Panc1 (cell line): ENCODE measurements around the gene CC2D1A. TPM values are rescaled to one million over a fixed set of nuclear protein-coding genes. Genes with fewer than 3 reads are reported as not detected.

ENCODE experiments used
- ATAC-seq: fragments of 200-7000 bp; cut with Tn5 transposase; 2 replicates; pipeline ENCODE4 v1.9.1; 2020; ENCODE audit warnings: mild to moderate bottlenecking, moderate library complexity
- BruUV-seq: library from RNA; stranded (reverse); fragments of 400-500 nt; replicated peaks from 2 replicates; lab custom pipeline; 2021; lab: Mats Ljungman, UMichigan
- CTCF ChIA-PET: fragments of 300-600 bp; sonication (Branson Sonifier 250); formaldehyde crosslinking; loops from one replicate; lab custom pipeline; 2022; ENCODE audit warnings: antibody characterized with exemption; lab: Charles Lee
- POLR2A ChIA-PET: fragments of 300-600 bp; sonication (Branson Sonifier 250); formaldehyde crosslinking; loops from one replicate; lab custom pipeline; 2022; ENCODE audit warnings: antibody characterized with exemption; lab: Charles Lee
- DNase-seq: peaks from one replicate; pipeline ENCODE4 v3.0.0-alpha.2; 2010; ENCODE audit warnings: low read depth, low spot score
- H3K27ac ChIP-seq: 2 replicates; pipeline ENCODE4 v1.5.1; 2011; ENCODE audit warnings: mild to moderate bottlenecking, low read length, inconsistent platforms
- H3K27me3 ChIP-seq: fragments of 200-500 bp; sonication (Bioruptor generic); 2 replicates; pipeline ENCODE4 v1.6.0; 2014; ENCODE audit warnings: low read length, inconsistent platforms; ENCODE audit not compliant: control insufficient read depth, insufficient read depth
- H3K36me3 ChIP-seq: fragments of 200-500 bp; sonication (Bioruptor generic); 2 replicates; pipeline ENCODE4 v1.5.1; 2014; ENCODE audit warnings: inconsistent platforms, mild to moderate bottlenecking, low read length, moderate library complexity; ENCODE audit not compliant: control insufficient read depth, insufficient read depth
- H3K4me1 ChIP-seq: 2 replicates; pipeline ENCODE4 v1.5.1; 2011; ENCODE audit warnings: inconsistent platforms, mild to moderate bottlenecking, low read length, moderate library complexity; ENCODE audit not compliant: control insufficient read depth, insufficient read depth
- H3K4me3 ChIP-seq, 2 experiments: 2 replicates each; pipeline ENCODE4 v1.5.1; 2011 to 2012; ENCODE audit warnings: low read depth in 2 of 2, low read length in 2 of 2, mild to moderate bottlenecking in 2 of 2, inconsistent platforms in 1 of 2, moderate library complexity in 1 of 2
- H3K9me3 ChIP-seq: fragments of 200-500 bp; sonication (Bioruptor generic); 2 replicates; pipeline ENCODE4 v1.5.1; 2014; ENCODE audit warnings: low read depth, mild to moderate bottlenecking, inconsistent platforms, low read length, moderate library complexity; ENCODE audit not compliant: control insufficient read depth, insufficient read depth
- POLR2AphosphoS5 ChIP-seq: IDR thresholded peaks from 2 replicates; pipeline ENCODE4 v1.6.1; 2012; ENCODE audit warnings: mild to moderate bottlenecking, low read depth, low read length, moderate library complexity
- SIN3A ChIP-seq: IDR thresholded peaks from 2 replicates; pipeline ENCODE4 v1.6.1; 2012; ENCODE audit warnings: low read depth, mild to moderate bottlenecking, low read length, moderate library complexity, borderline replicate concordance; ENCODE audit not compliant: insufficient read depth
- TCF7L2 ChIP-seq: IDR thresholded peaks from 2 replicates; pipeline ENCODE4 v1.6.1; 2011; ENCODE audit warnings: mild to moderate bottlenecking, low read depth, low read length, inconsistent platforms
- in situ Hi-C: cut with HindIII; loops from 2 replicates; pipeline ENCODE4 v1.10.0; 2016; ENCODE audit warnings: low sequenced_read_pairs, low pct_unique_long_range_greater_than_20kb
- intact Hi-C: fragments of 100-400 bp; cut with micrococcal nuclease; formaldehyde crosslinking; loops from one replicate; pipeline ENCODE4 v1.10.0; 2022; ENCODE audit not compliant: unreplicated experiment
- total RNA-seq: library from RNA; stranded (reverse); gene quantifications from one replicate; pipeline ENCODE4 v1.2.1, GENCODE V29; 2021; ENCODE audit not compliant: unreplicated experiment
- TF ChIP-seq, protein P1 (sequence below): fragments of 450-650 bp; IDR thresholded peaks from 2 replicates; pipeline ENCODE4 v1.5.1; 2017; ENCODE audit warnings: mild to moderate bottlenecking
- TF ChIP-seq, protein P2 (sequence below), 2 experiments: IDR thresholded peaks; 2 replicates each; pipeline ENCODE4 v1.6.1; 2011 to 2012; ENCODE audit warnings: low read depth in 2 of 2, control low read depth in 1 of 2, low read length in 1 of 2, mild to moderate bottlenecking in 1 of 2, moderate library complexity in 1 of 2; ENCODE audit not compliant: insufficient read depth in 1 of 2

Gene CC2D1A
- total RNA-seq, 1 experiment from 2014 or later: 28.0 TPM

DNA sequence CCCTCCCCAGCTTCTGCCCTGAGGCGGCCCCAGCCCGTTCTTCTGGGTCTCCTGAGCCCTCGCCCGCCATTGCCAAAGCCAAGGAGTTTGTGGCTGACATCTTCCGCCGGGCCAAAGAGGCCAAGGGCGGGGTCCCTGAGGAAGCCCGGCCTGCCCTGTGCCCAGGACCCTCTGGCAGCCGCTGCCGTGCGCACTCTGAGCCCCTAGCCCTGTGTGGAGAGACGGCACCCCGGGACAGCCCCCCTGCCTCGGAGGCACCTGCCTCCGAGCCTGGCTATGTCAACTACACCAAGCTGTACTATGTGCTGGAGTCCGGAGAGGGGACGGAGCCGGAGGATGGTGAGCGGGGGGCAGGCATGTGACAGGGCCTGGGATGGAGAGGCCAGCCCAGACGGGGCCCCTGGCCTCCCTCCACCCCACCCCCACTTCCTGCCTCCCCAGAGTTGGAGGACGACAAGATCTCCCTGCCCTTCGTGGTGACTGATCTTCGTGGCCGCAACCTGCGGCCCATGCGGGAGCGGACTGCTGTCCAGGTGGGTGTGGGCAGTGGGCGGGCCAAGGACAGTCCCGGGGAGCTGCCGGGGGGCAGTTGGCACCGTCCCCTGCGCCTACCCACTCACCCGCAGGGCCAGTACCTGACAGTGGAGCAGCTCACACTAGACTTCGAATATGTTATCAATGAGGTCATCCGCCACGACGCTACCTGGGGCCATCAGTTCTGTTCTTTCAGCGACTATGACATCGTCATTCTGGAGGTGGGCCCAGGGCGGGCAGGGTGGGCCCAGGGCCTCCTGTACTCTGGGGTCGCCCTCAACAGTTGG lies 53.4 kb downstream of the CC2D1A start:
- Histone ChIP-seq H3K4me3 (no peak overlapping the region), H3K36me3 (no peaks in the 10 kb centered on the region), H3K27me3 (no peaks in the 10 kb centered on the region), H3K9me3 (no peaks in the 10 kb centered on the region), H3K27ac (no peak overlapping the region), H3K4me1 (no peaks in the 10 kb centered on the region)
- intact Hi-C loops: no loop called here
- CTCF ChIA-PET: interaction anchor here (0.6 kb wide), 1 partner anchor 121 kb away, joined by 3 read pairs; no protein-coding TSS in a partner anchor
- in situ Hi-C loops: no loop called here
- POLR2A ChIA-PET: no interaction called here
- no peak for ATAC-seq
- TF ChIP-seq SIN3A (no peak), POLR2AphosphoS5 (no peak), TCF7L2 (no peak)
- TF ChIP-seq, protein P1, sequence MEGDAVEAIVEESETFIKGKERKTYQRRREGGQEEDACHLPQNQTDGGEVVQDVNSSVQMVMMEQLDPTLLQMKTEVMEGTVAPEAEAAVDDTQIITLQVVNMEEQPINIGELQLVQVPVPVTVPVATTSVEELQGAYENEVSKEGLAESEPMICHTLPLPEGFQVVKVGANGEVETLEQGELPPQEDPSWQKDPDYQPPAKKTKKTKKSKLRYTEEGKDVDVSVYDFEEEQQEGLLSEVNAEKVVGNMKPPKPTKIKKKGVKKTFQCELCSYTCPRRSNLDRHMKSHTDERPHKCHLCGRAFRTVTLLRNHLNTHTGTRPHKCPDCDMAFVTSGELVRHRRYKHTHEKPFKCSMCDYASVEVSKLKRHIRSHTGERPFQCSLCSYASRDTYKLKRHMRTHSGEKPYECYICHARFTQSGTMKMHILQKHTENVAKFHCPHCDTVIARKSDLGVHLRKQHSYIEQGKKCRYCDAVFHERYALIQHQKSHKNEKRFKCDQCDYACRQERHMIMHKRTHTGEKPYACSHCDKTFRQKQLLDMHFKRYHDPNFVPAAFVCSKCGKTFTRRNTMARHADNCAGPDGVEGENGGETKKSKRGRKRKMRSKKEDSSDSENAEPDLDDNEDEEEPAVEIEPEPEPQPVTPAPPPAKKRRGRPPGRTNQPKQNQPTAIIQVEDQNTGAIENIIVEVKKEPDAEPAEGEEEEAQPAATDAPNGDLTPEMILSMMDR: no peak
- TF ChIP-seq, protein P2, sequence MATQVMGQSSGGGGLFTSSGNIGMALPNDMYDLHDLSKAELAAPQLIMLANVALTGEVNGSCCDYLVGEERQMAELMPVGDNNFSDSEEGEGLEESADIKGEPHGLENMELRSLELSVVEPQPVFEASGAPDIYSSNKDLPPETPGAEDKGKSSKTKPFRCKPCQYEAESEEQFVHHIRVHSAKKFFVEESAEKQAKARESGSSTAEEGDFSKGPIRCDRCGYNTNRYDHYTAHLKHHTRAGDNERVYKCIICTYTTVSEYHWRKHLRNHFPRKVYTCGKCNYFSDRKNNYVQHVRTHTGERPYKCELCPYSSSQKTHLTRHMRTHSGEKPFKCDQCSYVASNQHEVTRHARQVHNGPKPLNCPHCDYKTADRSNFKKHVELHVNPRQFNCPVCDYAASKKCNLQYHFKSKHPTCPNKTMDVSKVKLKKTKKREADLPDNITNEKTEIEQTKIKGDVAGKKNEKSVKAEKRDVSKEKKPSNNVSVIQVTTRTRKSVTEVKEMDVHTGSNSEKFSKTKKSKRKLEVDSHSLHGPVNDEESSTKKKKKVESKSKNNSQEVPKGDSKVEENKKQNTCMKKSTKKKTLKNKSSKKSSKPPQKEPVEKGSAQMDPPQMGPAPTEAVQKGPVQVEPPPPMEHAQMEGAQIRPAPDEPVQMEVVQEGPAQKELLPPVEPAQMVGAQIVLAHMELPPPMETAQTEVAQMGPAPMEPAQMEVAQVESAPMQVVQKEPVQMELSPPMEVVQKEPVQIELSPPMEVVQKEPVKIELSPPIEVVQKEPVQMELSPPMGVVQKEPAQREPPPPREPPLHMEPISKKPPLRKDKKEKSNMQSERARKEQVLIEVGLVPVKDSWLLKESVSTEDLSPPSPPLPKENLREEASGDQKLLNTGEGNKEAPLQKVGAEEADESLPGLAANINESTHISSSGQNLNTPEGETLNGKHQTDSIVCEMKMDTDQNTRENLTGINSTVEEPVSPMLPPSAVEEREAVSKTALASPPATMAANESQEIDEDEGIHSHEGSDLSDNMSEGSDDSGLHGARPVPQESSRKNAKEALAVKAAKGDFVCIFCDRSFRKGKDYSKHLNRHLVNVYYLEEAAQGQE (IDR thresholded peaks at IDR 0.05; ENCODE audit: insufficient read depth in 1 of 2, low read depth in 2 of 2, low read length in 1 of 2): no peak
- DNase-seq: no peak
- BruUV-seq: no TSS peak

- no peak for TF ChIP-seq SIN3A
- TF ChIP-seq, protein P1: peak; percentile 29; the same call in 1 of the 2 replicates
- TF ChIP-seq TCF7L2: no peak
- TF ChIP-seq POLR2AphosphoS5: no peak
- TF ChIP-seq, protein P2 (IDR thresholded peaks at IDR 0.05; ENCODE audit: insufficient read depth in 1 of 2, low read depth in 2 of 2, low read length in 1 of 2): no peak
- ChIA-PET CTCF (no interaction called here), POLR2A (no interaction called here)
- Histone ChIP-seq H3K4me1 (no peaks in the 10 kb centered on the region), H3K4me3 (no peak overlapping the region), H3K36me3 (no peaks in the 10 kb centered on the region), H3K27ac (no peak overlapping the region), H3K27me3 (no peaks in the 10 kb centered on the region), H3K9me3 (no peaks in the 10 kb centered on the region)
- DNase-seq (no peak), ATAC-seq (peak; percentile 52)
- no TSS peak for BruUV-seq
- intact Hi-C loops: no loop called here
- in situ Hi-C loops: no loop called here
These were observed 54.2 kb downstream of the CC2D1A start for GRCh38 chr19:13959962-13960862.
